Amniotic epithelial cell (primary cell): ENCODE measurements around the gene PDCD11.
A peak's percentile ranks its signal among the peaks of the same experiment; 100 is the strongest.
"Not testable (repeated sequence)": the region's sequence is repeated elsewhere in the genome, so short reads cannot be mapped to it uniquely, and the experiment has no call there.

Experiments used
- DNase-seq: peaks from one replicate; pipeline ENCODE4 v3.0.0-alpha.2; 2010; ENCODE audit warnings: low read depth

PDCD11 gene, protein sequence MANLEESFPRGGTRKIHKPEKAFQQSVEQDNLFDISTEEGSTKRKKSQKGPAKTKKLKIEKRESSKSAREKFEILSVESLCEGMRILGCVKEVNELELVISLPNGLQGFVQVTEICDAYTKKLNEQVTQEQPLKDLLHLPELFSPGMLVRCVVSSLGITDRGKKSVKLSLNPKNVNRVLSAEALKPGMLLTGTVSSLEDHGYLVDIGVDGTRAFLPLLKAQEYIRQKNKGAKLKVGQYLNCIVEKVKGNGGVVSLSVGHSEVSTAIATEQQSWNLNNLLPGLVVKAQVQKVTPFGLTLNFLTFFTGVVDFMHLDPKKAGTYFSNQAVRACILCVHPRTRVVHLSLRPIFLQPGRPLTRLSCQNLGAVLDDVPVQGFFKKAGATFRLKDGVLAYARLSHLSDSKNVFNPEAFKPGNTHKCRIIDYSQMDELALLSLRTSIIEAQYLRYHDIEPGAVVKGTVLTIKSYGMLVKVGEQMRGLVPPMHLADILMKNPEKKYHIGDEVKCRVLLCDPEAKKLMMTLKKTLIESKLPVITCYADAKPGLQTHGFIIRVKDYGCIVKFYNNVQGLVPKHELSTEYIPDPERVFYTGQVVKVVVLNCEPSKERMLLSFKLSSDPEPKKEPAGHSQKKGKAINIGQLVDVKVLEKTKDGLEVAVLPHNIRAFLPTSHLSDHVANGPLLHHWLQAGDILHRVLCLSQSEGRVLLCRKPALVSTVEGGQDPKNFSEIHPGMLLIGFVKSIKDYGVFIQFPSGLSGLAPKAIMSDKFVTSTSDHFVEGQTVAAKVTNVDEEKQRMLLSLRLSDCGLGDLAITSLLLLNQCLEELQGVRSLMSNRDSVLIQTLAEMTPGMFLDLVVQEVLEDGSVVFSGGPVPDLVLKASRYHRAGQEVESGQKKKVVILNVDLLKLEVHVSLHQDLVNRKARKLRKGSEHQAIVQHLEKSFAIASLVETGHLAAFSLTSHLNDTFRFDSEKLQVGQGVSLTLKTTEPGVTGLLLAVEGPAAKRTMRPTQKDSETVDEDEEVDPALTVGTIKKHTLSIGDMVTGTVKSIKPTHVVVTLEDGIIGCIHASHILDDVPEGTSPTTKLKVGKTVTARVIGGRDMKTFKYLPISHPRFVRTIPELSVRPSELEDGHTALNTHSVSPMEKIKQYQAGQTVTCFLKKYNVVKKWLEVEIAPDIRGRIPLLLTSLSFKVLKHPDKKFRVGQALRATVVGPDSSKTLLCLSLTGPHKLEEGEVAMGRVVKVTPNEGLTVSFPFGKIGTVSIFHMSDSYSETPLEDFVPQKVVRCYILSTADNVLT (N-terminal part only)

DNA sequence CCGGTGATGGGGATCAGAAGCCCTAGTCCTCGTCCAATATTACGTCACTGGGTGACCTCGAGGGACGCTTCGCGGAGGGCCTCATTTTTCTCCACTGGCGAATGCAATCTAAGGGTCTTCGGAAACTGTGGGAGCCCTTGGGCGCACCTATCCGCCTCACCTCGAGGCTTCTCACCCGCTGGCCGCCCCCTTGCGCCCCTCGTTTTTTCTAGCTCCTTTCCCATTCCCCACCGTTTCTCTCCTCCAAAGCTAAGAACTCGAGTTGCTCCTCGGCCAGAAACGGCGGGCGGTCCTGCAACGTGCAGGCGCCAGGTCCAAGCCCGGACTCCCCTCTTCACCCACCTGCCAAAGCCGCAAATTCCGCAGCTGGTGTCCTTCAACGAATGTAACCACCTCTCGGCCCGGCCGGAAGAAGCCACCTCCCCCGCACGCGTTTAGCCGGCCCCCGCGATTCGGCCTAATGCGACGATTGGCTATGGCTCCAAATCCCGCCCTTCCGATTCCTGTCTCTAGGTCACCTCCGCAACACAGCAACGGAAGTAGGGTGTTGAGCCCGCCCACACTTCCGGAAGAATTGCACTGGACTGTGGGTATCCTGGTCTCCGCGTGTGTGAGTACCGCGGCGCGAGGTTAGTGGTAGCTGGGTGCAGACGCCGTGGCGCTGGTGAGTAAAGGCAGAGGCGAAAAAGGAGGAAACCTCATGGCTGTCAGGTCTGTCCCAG, at the start of gene PDCD11, which contains the start of gene ATP5MK:
Gene PDCD11, plus strand, starts transcription at position 560 of the 722 bp plus-strand sequence. CDS start 1,801 bp downstream, outside the sequence.
Gene ATP5MK, minus strand, starts transcription at position 409 of the 722 bp plus-strand sequence. CDS start 4,018 bp downstream, outside the sequence.
- peak; percentile 98 for DNase-seq

DNA sequence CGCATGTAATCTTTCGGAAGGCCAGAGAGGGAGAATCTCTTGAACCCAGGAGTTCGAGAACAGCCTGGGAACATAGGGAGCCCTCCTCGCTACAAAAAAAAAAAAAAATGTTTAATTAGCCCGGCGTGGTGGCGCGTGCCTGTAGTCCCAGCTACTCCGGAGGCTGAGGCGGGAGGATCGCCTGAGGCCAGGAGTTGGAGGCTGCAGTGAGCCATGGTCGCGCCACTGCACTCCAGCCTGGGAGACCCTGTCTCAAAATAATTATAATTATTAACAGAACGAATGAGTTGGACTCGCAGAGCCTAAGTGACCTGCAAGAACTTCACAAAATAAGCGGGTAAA, 46.3 kb upstream of the PDCD11 start:
- DNase-seq, result no peak

DNA sequence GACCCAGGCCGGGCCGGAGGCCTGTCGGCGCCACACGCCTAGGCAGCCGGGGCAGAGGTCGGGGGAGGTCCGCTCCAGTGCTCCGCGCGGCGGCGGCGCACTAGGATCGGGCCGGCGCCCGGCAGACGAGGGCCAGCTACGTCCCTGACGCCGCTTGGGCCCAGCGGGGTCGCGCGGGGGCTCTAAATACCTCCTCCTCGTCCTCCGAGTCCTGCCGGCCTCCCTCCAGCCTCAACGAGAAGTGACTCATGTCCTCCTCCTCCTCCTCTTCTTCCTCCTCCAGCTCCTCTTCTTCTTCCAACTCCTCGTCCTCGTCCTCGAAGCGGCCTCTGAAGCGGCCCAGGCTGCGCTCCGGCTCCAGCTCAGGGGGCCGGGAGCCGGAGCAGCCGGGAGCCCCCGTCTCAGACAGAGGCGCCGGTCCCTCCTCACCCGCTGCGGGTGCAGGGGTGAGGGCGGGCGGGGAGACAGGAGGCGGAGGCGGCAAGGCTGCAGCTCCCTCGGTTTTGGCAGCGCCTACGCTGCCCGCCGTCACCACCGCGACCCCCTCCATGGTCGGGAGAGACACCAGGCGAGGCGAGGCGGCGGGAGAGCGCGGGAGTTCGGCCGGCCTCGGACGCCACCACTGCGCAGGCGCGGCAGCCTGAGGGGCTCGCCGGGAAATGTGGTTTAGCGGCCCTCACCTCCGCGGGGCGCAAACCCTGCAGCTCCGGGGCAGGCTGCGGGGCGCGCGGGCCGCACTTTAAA, 45.7 kb upstream of the PDCD11 start, which contains the start of gene PCGF6:
Gene PCGF6, minus strand, starts transcription at position 624 of the 744 bp plus-strand sequence. Its CDS starts 74 bp downstream, at position 550.
- peak; percentile 57 for DNase-seq

DNA sequence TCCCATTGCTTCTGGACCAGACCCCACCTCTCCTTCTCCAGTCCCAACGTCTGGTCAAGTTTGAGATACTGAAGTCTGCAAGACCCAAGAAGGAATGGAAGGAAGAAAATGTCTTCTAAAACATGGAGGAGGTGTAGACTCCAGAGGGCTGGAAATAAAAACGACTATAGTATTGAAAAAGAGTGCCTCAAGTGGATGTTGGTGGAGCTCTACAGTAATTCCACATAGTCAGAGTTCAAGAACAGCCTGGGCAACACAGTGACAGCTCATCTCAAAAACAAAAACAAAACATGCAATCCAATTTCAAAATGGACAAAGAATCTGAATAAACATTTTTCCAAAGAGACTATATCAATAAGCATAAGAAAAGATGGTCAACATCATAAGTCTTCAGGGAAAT, 43.1 kb upstream of the PDCD11 start:
- no peak for DNase-seq

DNA sequence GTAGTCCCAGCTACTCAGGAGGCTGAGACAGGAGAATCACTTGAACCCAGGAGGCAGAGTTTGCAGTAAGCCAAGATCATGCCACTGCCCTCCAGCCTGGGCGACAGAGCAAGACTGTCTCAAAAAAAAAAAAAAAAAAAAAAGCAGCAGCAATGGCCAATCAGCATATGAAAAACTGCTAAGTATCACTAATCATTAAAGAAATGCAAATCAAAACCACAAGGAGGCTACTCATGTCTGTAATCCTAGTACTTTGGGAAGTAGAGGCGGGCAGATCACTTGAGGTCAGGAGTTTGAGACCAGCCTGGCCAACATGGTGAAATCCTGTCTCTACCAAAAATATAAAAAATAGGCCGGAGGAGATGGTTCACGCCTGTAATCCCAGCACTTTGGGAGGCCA, 41.9 kb upstream of the PDCD11 start:
- not testable (repeated sequence) for DNase-seq

DNA sequence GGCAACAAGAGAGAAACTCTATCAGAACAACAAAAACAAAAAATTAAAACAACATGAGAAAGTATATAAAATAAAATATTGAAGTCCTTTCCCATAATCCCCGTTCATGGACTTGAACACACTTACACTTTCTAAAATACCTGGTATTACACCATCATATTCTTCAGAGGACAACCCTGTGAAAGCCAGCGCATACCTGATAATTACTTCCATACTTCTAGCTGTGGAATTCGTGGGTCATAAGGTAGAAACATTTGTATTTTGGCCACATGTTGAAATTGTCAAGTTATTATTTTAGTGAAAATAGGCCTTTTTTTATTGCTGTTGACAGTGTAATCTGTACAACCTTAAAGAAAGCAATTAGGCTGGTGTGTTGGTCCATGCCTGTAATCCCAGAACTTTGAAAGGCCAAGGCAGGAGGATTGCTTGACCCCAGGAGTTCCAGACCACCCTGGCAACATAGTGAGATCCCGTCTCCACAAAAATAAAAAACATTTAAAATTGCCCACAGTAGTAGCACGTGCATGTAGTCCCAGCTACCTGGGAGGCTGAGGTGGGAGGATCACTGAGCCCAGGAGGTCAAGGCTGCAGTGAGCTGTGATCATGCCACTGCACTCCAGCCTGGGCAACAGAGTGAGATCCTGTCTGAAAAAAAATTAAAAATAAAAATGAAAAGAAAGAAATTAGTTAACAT, 40.4 kb upstream of the PDCD11 start:
- no peak for DNase-seq

DNA sequence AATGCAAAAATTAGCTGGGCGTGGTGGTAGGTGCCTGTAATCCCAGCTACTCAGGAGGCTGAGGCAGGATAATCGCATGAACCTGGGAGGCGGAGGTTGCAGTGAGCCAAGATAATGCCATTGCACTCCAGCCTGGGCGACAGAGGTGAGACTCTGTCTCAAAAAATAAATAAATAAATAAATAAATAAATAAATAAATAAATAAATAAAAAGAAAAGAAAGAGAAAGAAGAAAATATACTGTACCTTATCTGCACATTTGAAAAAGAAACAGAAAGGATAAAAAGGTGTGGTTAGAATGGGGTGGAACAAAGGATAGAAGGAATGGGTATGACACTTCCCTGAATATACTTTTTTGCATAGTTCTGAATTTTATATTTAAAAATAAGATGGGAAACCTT, 36.9 kb upstream of the PDCD11 start:
- DNase-seq, result not testable (repeated sequence)

DNA sequence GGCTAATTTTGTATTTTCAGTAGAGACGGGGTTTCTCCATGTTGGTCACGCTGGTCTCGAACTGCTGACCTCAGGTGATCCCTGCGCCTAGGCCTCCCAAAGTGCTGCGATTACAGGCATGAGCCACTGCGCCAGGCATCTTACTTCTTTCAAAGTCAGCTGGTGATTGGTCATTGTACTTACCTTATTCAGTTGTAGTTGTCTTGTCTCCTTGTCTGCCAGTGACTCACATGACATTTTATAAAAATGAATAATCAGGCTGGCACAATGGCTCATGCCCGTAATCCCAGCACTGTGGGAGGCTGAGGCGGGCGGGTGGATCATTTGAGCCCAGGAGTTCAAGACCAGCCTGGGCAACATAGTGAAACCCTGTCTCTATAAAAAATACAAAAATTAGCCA, 35.6 kb upstream of the PDCD11 start:
- DNase-seq, result not testable (repeated sequence)

DNA sequence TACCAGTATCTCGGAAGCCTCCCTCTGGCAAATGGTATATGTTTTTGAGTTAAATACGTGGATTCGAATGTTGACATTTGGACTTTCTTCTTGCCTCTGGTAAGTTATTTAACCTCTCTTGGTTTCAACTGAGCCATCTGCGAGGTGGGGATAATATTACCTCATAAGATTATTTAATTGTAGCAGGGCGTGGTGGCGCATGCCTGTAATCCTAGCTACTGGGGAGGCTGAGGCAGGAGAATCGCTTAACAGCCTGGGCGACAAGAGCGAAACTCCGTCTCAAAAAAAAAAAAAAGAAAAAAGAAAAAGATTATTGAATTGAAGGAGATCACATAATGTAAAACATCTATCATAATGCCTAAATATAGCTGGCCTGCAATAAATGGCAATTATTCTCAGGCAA, 29.0 kb upstream of the PDCD11 start:
- no peak for DNase-seq

DNA sequence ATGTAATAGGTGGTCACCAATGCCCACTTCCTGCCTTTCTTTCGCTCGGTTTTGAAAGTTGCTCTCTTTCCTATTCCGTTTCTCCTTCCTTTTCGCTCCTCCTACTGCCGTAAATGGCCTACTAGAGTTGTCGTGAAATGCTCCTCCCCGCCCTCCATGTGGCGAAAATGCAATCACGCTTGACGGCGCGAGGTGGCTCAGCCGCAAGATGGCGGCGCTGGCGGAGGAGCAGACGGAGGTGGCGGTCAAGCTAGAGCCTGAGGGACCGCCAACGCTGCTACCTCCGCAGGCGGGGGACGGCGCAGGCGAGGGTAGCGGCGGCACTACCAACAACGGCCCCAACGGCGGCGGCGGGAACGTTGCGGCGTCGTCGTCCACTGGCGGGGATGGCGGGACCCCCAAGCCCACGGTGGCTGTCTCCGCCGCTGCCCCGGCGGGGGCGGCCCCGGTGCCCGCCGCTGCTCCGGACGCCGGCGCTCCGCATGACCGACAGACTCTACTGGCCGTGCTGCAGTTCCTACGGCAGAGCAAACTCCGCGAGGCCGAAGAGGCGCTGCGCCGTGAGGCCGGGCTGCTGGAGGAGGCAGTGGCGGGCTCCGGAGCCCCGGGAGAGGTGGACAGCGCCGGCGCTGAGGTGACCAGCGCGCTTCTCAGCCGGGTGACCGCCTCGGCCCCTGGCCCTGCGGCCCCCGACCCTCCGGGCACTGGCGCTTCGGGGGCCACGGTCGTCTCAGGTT, 28.5 kb upstream of the PDCD11 start, which contains the start of gene TAF5:
Gene TAF5, plus strand, starts transcription at position 195 of the 737 bp plus-strand sequence. Its CDS starts 14 bp downstream, at position 209.
- DNase-seq, result peak; percentile 96

DNA sequence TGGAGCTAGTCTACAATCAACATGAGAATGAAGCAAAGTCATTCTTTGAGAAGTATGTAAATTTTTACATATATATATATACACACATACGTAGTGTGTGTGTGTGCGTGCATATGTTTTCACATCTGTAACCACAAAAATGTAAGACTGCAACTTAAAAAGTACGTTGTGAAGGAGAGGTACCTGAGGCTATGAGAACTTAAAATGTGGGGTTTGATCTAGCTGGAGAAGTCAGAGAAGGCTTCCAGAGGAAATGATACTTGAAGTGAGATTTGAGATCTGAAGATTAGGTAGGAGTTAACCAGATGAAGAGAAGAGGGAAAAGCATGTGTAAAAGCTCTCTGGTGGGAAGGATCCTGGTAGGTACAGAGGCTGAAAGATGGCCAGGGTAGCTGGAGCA, 22.9 kb upstream of the PDCD11 start:
- DNase-seq, result no peak

DNA sequence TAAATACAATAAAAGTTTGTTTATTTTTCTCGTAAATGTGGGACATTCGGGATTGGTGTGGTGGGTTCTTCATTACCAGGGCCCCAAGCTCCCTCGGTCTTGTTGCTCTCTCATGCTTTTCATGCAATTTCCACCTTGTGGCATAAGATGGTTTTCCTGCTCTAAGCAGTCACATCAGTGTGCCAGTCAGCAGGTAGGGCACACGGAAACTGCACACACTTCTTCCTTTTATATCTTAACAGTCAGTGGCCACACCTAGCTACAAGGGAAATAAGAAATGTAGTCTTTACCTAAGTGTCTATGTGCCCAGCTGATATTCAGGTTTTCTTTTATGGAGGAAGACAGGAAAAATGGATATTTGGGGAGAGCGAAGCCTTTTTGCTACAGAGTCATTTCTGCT, 22.2 kb upstream of the PDCD11 start:
- no peak for DNase-seq

DNA sequence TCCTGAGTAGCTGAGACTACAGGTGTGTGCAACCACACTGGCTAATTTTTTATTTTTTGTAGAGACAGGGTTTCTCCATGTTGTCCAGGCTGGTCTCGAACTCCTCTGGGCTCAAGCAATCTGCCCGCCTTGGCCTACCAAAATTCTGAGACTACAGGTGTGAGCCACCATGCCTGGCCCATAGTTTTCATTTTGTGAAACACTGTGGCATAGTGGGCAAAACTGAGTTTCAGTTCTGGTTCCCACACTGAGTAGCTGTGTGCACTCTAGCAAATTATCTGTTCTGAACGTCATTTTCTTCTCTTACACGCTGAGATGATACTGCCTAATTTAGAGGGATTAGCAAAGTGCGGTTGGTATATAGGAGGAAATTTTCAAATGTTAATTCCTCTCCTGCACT, 13.7 kb upstream of the PDCD11 start:
- DNase-seq, result no peak

DNA sequence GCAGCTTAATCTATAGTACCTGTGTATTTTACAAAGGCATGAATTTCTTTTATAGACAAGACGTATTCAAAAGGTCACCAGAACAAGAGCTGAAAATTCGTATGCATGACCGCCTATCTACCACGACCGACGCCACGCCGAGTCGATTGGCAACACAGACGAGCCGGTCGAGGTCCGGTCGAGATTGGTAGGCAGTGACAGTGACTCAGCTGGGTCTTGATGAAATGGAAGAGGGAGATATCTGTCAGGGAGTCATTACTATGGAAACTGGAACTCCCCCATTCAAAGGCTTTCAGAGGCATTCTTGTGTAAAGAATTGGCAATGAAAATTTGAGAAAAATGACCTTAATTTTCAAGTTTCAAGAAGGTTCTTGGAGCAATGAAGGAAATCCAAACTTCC, 2.2 kb upstream of the PDCD11 start:
- peak; percentile 10 for DNase-seq

DNA sequence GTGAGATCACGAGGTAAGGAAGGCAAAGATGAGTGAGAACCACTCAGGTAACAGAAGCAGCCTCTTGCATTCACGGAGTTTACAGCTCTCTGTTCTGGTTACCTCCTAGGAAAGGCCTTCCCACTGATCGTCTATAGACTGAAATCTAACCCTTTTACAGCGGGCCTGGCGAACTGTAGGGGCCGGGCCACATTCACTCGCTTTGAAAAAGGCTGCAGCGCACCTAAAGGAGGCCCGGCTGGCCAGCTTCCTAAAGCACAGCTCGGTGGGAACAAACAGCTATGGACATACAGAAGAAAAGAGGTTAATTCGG, 716 bp upstream of the PDCD11 start:
- DNase-seq, result peak; percentile 15

DNA sequence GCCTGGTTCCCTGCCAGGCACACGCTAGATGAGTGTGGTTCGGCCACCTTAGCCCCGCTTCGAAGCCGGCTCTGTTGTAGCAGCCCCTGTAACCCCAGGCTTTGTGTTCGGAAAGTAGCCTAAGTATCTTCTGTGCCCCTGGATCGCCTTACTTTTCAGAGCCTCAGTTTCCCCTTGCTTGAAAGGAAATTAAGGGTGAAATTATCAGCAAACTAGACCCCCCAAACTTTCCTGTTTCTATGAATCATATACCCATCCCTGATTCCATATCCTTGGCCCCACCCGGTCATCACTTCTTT, 312 bp downstream of the PDCD11 start:
- DNase-seq, result no peak

DNA sequence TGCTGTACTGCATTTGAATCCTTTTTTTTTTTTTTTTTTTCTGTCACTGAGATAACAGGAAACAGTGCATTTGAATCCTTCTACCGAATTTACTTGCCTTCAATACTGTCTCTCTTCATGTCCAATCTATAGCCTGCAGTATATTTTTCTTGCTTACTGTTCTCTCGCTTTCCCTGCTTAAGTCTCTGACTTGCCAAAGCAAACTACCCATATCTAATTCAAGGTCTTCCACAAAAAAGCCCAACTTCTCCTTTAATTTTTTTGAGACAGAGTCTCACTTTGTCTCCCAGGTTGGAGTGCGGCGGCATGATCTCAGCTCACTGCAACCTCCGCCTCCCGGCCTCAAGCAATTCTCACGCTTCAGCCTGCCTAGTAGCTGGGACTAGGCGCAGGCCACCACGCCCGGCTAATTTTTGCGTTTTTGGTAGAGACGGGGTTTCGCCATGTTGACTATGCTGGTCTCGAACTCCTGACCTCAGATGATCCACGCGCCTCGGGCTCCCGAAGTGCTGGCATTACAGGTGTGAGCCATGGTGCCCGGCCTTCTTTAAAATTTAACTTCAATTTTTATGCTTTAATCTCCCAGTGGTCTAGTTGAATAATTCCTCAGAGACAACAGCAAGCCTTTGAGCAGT, 882 bp downstream of the PDCD11 start:
- DNase-seq, result no peak

DNA sequence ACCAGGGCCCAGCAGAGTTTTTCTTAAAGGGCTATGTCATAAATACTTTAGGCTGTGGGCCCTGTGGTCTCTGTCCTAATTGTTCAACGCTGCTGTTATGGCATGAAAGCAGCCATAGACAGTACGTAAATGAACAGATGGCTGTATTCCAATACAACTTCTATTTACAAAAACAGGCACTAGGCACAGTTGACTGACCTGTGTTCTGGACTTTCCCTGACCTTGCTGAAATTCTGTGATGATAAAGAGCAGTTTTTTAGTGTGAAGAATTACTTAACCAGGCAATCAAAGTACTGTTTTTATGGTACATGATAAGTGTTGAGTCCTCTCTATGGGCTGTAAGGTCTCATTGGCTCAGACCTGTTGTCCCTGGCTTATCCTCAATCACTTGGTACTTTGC, 17.1 kb downstream of the PDCD11 start:
- no peak for DNase-seq

DNA sequence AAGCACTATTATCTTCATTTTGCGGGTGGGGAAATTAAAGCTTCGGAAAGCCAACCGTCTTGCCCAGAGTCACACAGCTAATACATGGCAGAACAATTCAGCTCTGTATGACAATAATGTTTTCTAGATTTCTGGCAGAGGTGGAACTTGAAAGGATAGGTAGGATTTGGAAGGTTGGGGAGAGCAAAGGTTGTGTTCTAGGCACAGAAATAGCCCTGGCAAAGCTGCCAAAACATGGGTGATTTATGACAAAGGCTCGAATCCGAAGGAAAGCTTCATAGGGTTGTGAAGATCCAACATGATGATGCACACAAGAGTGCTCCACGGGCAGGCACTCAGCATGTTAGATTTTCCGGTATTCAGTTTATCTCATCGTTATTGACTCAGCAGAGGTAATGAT, 19.2 kb downstream of the PDCD11 start:
- no peak for DNase-seq
